Effector memory CD8-positive, alpha-beta T cell (primary cell): Measurements from ENCODE around the gene HOXA10.

Experiments used
- ATAC-seq: fragments of 150-1000 bp; cut with Tn5 transposase; replicated peaks from 2 replicates; pipeline ENCODE4 v1.10.0; 2021; ENCODE audit warnings: mild to moderate bottlenecking, moderate library complexity
- DNase-seq, 3 experiments: peaks; one replicate each; pipeline ENCODE4 v3.0.0; 2021
- H3K27ac Mint-ChIP-seq, 2 donors: one replicate each; pipeline ENCODE4 v1.8.0; 2022; ENCODE audit warnings: mild to moderate bottlenecking in 2 of 2, mixed read lengths in 2 of 2, moderate library complexity in 2 of 2
- H3K27me3 Mint-ChIP-seq, 2 donors: one replicate each; pipeline ENCODE4 v1.8.0; 2022; ENCODE audit warnings: mixed read lengths in 2 of 2
- H3K36me3 Mint-ChIP-seq: one replicate; pipeline ENCODE4 v1.8.0; 2022; ENCODE audit warnings: mild to moderate bottlenecking, moderate library complexity, mixed read lengths; ENCODE audit not compliant: insufficient read depth
- H3K4me1 Mint-ChIP-seq, 2 donors: one replicate each; pipeline ENCODE4 v1.8.0; 2022; ENCODE audit warnings: low read depth in 2 of 2, mixed read lengths in 2 of 2
- H3K4me3 Mint-ChIP-seq, 2 donors: one replicate each; pipeline ENCODE4 v1.8.0; 2022; ENCODE audit warnings: mild to moderate bottlenecking in 2 of 2, mixed read lengths in 2 of 2, moderate library complexity in 2 of 2
- H3K9me3 Mint-ChIP-seq, 2 donors: one replicate each; pipeline ENCODE4 v1.8.0; 2022; ENCODE audit warnings: mixed read lengths in 2 of 2

Gene HOXA10

GRCh38 chr7:27168265-27168947 is 5.7 kb downstream of the HOXA10 start:
- Mint-ChIP-seq H3K4me1 (peaks cover 32% of the 10 kb centered on the region in 2 donors), H3K4me3 (peak overlapping the region; percentile 4 to 46)
- no peak for DNase-seq

GRCh38 chr7:27167916-27168264 is 6.2 kb downstream of the HOXA10 start:
- H3K9me3 Mint-ChIP-seq, result no peaks in the 10 kb centered on the region
- no peak overlapping the region for H3K4me3 Mint-ChIP-seq
- peaks cover 83 to 99% of the 10 kb centered on the region in 2 donors for H3K27me3 Mint-ChIP-seq
- DNase-seq, result no peak
- H3K36me3 Mint-ChIP-seq, result peaks cover 61% of the 10 kb centered on the region
- ATAC-seq, result no peak
- peaks cover 32% of the 10 kb centered on the region in 2 donors for H3K4me1 Mint-ChIP-seq
- H3K27ac Mint-ChIP-seq, result peak overlapping the region in 1 of 2 donors; percentile 3

More at GRCh38 chr7:27168265-27168947, 5.7 kb downstream of the HOXA10 start:
- ATAC-seq, result no peak
- peaks cover 81 to 94% of the 10 kb centered on the region in 2 donors for H3K27me3 Mint-ChIP-seq
- peak overlapping the region in 1 of 2 donors; percentile 3 for H3K27ac Mint-ChIP-seq
- H3K9me3 Mint-ChIP-seq, result no peaks in the 10 kb centered on the region
- peaks cover 61% of the 10 kb centered on the region for H3K36me3 Mint-ChIP-seq

GRCh38 chr7:27166531-27167505 is 7.3 kb downstream of the HOXA10 start:
- Mint-ChIP-seq H3K27me3 (peaks cover 82 to 100% of the 10 kb centered on the region in 2 donors), H3K4me1 (peaks cover 24 to 25% of the 10 kb centered on the region in 2 donors), H3K9me3 (no peaks in the 10 kb centered on the region), H3K36me3 (peaks cover 52% of the 10 kb centered on the region), H3K27ac (peak overlapping the region; percentile 41 to 60), H3K4me3 (peak overlapping the region; percentile 41 to 65)
- DNase-seq (no peak), ATAC-seq (no peak)

- H3K36me3 Mint-ChIP-seq, result peaks cover 47% of the 10 kb centered on the region
- peak overlapping the region; percentile 58 to 74 for H3K4me3 Mint-ChIP-seq
- ATAC-seq, result no peak
- peak overlapping the region in 1 of 2 donors; percentile 82 for H3K27ac Mint-ChIP-seq
- H3K27me3 Mint-ChIP-seq, result peaks cover 74 to 99% of the 10 kb centered on the region in 2 donors
- DNase-seq, result no peak
- peaks cover 19 to 24% of the 10 kb centered on the region in 2 donors for H3K4me1 Mint-ChIP-seq
- no peaks in the 10 kb centered on the region for H3K9me3 Mint-ChIP-seq
Observed at GRCh38 chr7:27165996-27166530, 8.1 kb downstream of the HOXA10 start.

GRCh38 chr7:27165089-27165995 is 8.8 kb downstream of the HOXA10 start, which contains the start of gene HOXA9:
TSS of gene HOXA9 (minus strand) at chr7:27165537. CDS start at chr7:27165457, 80 bp downstream.
- H3K9me3 Mint-ChIP-seq, result no peaks in the 10 kb centered on the region

DNA sequence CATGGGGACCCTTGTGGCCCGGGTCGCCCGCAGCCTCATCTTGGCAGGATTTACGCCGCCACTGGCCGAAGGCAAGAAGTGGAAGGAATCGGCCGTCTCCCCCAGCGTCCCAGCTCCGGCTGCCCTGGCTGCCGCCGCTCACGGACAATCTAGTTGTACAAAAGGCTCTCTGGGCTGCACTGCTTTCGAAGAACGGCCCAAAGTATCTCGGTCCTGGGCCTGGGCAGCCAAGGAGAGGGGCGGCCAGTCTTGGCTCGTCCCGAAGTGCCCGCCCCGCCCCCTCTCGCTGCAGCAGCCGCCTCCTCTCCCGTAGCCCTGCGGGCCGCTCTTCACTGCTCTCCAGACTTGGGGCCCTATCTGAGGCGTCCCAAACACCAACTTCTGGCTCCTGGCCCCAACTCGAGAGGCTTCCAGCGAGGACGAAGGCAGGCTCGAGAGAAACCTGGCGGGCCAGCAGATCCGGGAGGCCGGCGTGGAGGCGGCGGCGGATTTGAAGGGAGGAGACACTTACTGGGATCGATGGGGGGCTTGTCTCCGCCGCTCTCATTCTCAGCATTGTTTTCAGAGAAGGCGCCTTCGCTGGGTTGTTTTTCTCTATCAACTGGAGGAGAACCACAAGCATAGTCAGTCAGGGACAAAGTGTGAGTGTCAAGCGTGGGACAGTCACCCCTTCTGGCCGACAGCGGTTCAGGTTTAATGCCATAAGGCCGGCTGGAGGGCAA is 9.6 kb downstream of the HOXA10 start:
- Mint-ChIP-seq H3K4me1 (peaks cover 19 to 26% of the 10 kb centered on the region in 2 donors), H3K27me3 (peaks cover 65 to 95% of the 10 kb centered on the region in 2 donors), H3K27ac (peak overlapping the region in 1 of 2 donors; percentile 68), H3K4me3 (peak overlapping the region; percentile 54 to 63), H3K9me3 (no peaks in the 10 kb centered on the region), H3K36me3 (peaks cover 50% of the 10 kb centered on the region)
- DNase-seq, result no peak
- no peak for ATAC-seq

More at GRCh38 chr7:27165089-27165995, 8.8 kb downstream of the HOXA10 start, which contains the start of gene HOXA9:
- Mint-ChIP-seq H3K27me3 (peaks cover 67 to 96% of the 10 kb centered on the region in 2 donors), H3K27ac (peak within 1 kb of the TSS in 1 of 2 donors; percentile 82), H3K4me1 (peaks cover 18 to 26% of the 10 kb centered on the region in 2 donors), H3K36me3 (peaks cover 49% of the 10 kb centered on the region), H3K4me3 (peak within 1 kb of the TSS; percentile 58 to 74)
- ATAC-seq, result peak; percentile 16
- no peak for DNase-seq

GRCh38 chr7:27164045-27164366 is 10.1 kb downstream of the HOXA10 start:
- peaks cover 66 to 95% of the 10 kb centered on the region in 2 donors for H3K27me3 Mint-ChIP-seq
- H3K9me3 Mint-ChIP-seq, result no peaks in the 10 kb centered on the region
- peaks cover 48% of the 10 kb centered on the region for H3K36me3 Mint-ChIP-seq
- H3K4me1 Mint-ChIP-seq, result peaks cover 19 to 25% of the 10 kb centered on the region in 2 donors
- peak overlapping the region in 1 of 2 donors; percentile 68 for H3K27ac Mint-ChIP-seq
- ATAC-seq (no peak), DNase-seq (no peak)
- peak overlapping the region in 1 of 2 donors; percentile 63 for H3K4me3 Mint-ChIP-seq

- peaks cover 66 to 95% of the 10 kb centered on the region in 2 donors for H3K27me3 Mint-ChIP-seq
- H3K27ac Mint-ChIP-seq, result no peak overlapping the region
- no peak overlapping the region for H3K4me3 Mint-ChIP-seq
- ATAC-seq (no peak), DNase-seq (no peak)
- H3K36me3 Mint-ChIP-seq, result peaks cover 45% of the 10 kb centered on the region
- no peaks in the 10 kb centered on the region for H3K9me3 Mint-ChIP-seq
- H3K4me1 Mint-ChIP-seq, result peaks cover 15 to 20% of the 10 kb centered on the region in 2 donors
Observed at GRCh38 chr7:27163288-27164044, 10.7 kb downstream of the HOXA10 start.

DNA sequence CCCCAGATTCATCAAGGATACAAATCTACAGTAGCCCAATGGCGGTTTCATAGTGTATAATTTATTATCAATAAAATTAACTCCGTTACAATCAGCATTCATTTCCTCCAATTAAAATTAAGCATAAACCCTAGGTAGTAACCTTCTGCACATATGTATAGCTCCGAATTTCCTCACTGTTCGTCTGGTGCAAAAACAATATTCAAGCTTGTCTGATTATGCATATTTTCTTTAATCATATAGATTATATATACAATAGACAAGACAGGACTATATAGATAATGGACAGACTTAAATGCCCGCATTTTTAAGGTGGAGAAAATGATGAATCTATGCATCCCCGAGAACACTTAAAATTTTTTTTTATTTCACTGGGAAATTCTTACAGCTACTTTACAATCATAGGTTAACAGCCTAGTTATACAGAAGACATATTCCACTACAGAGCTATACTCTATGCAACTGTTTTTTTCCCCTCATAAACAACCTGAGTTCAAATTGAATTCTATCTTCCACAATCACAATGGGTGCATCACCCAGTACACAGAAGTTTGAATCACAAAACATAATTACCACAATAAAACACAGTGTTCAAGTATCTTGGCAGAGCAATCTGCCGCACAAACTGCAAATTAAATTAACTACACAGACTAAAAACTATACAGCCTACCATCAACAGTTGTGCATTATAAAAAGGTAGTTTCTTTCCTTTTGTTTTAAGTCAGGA is 11.4 kb downstream of the HOXA10 start:
- ATAC-seq (no peak), DNase-seq (no peak)
- Mint-ChIP-seq H3K36me3 (peaks cover 47% of the 10 kb centered on the region), H3K4me3 (no peak overlapping the region), H3K27ac (no peak overlapping the region), H3K9me3 (no peaks in the 10 kb centered on the region), H3K27me3 (peaks cover 66 to 95% of the 10 kb centered on the region in 2 donors), H3K4me1 (peaks cover 21 to 24% of the 10 kb centered on the region in 2 donors)

DNA sequence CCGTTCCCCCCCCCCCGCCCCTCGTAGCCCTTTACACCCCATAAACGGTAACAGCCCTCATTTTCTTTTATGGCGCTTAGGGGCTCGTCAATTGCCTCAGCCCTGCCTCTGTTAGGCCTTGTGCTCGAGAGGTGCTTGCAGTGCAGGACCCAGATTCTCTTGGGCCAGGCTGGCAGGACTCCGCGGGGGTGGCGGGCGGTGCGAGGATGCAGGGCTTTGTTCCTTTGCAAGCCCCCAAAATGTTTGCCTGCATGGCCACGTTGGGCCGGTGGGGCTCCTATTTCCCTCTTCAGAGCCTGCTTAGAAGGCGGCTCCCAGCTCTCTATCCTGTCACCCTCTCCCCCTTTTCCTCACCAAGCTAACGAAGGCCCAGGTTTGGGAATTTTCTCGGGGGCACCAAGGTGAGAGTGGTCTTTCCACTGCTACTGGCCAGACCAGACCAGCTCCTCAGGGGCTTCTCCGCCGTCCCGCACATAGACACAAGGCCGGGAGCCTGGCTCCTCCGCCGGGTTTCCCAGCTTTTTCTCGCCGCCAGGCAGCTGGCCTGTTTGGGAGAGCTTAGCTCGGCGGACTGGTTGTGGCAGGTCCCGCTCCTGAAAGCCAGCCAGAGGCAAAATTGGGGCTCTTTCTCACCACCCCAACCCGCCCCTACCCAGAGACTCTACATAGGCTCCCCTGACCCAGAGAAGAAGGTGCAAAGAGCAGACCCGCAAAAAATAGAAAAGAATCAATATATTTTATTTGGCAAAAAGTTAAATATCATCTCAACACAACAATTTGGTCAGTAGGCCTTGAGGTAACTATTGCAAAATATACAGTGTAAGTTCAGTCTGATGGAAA is 12.2 kb downstream of the HOXA10 start:
- no peak for ATAC-seq
- H3K9me3 Mint-ChIP-seq, result no peaks in the 10 kb centered on the region
- no peak for DNase-seq
- no peak overlapping the region for H3K27ac Mint-ChIP-seq
- H3K27me3 Mint-ChIP-seq, result peaks cover 66 to 95% of the 10 kb centered on the region in 2 donors
- H3K4me3 Mint-ChIP-seq, result peak overlapping the region in 1 of 2 donors; percentile 23
- H3K4me1 Mint-ChIP-seq, result peaks cover 18 to 24% of the 10 kb centered on the region in 2 donors
- peaks cover 43% of the 10 kb centered on the region for H3K36me3 Mint-ChIP-seq
